Measurements from ENCODE around the gene OBI1. TPM values are rescaled to one million over a fixed set of nuclear protein-coding genes. Genes with fewer than 3 reads are reported as not detected.

OBI1 gene
- polyA plus RNA-seq, 5 donors = 16.0 to 27.5 (median 20.2) TPM

DNA sequence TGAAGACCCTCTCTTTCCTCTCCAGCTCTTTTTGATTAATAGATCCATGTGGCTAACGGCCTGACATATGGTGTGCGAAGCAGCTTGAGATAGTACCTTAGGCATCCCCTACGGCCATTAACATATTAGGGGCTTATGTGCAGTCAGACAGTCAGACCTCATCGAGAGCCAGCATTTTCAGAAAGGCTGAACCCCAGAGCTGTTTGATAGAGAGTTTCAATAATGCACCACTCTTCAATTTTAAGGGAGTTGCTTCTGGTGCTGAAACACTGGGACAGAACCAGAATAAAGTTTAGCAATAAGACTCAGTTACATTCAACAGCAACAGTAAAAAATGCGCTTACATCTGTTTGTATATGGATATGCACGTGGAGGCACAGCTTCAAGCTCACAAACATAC is 66.4 kb downstream of the OBI1 start:
- no peak for DNase-seq

DNA sequence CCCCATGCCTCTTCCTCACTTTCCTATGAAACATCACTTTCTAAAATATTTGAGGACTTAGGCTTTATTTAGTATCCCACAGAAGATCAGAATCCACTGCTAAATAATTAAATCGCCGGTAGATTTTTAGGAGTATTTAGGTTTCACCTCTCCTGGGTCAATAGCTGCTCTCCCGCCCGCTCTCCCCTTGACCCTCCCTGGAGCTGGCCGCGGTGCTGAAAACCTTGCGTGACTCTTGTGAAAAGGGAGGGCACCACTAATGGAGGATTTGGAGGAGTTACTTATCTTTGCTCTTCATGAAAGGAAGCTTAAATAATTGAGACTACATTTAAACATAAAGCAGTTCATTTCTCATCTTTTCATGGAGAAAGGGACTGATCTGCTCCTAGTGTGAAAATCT is 69.7 kb downstream of the OBI1 start:
- no peak for DNase-seq

DNA sequence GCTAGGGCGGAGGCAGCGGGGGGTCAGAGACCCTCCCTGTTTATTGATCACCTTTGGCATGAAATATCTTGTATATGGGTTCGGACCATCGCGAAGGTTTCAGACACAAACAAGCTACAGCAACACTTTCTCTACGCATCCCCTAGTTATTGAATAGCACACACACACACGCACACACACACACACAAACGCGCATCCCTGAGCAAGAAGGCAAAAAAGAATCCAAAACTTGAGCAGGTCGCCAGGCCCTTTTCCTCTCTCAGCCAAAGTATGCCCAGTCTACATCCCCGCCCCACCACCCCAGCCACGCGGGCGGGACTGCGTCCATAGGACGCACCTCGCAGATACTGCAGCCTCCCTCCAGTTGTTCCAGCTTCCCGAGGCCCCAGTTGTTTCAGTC is 71.6 kb downstream of the OBI1 start:
- no peak for DNase-seq

DNA sequence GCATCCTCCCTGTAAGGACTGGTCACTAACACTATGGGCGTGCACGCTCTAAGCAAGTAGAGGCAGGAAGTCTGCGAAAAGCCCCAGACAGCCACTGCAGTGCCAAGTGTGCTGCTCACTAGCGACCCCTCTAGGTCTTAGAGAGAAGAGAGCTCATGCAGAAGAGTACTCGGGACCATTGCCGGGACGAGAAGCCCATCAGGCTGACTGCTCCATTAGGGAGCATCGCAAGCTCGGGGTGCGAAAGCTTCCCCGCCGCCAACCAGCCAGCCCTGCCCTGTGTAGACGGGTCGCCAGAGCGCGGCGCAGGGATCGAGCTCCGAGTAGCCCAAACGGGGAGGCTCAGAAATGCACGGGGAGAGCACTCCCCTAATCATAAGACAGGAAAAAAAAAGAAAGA is 72.2 kb downstream of the OBI1 start:
- DNase-seq = no peak

DNA sequence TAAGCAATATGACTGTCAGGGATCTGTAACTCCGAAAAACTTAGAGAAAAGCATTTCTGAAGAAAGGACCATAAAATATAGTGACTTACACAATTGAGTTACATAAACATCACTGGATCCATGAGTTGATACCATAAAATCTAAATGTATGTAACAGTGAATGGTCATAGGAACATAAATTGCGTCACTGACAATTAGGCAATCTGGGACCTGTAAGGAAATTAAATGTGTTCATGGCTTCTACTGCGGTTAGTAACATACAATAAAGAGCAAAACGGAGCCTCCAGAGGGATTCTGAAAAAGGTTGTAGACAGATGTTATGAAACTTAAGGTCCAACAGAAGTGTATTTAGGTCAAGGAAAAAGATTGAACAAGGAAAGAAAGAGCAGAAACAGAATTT is 82.7 kb downstream of the OBI1 start:
- no peak for DNase-seq

DNA sequence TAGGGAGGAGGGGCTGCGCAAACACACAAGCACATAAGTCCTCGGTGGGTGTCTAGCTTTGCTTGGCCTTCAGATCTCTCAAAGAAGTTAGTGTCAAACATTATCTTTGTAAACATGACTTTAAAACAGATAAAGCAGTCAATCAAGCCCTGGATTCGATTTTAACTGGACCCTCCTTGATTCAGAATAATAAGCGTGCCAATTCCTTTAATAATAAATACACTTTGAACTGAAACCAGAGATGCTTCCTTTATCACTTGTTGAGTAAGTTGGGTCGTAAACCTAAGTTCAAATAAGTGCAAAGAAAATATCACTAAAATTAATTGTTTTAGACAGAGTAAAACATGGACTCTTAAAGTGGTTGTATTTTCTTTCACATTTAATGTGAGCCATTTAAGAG is 86.5 kb downstream of the OBI1 start:
- DNase-seq = no peak

DNA sequence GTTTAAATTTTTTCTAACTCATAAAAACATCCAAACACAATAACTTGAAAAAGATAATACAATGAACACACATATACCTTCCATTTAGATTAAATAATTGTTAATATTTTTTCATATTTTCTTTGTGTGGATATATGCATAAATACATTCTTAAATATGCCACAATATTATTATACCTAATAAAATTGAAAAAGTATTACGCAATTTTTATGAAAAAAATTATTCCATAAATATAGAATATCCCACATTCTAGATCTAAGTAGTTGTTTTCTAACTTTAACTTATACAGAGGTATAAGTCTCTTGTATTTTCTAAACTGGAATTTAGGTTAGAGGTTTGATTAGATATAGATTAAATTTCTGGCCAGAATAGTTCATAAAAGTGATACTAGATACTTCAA is 89.9 kb downstream of the OBI1 start:
- DNase-seq = no peak

DNA sequence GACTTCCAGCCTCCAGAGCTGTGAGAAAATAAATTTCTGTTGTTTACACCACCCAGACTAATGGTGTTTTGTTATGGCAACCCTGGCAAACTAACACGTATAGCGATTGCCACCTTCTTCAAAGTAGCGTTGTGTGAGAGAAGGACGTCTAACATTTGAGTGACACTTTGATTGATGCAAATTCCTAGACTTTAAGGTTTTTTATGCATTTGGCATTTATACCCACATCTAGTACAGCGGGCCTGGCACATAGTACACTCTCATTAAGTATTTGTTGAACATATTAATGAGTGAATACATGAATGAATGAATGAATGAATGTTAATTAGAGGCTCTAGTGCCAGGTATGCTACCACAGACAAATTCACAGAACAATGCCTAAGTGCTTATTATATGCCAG is 92.3 kb downstream of the OBI1 start:
- no peak for DNase-seq

Other genes starting within 250 kb of the OBI1 start
- under 1 TPM; 0.07 to 0.44 (median 0.15) TPM for gene POU4F1, start 55.6 kb downstream of the OBI1 start, polyA plus RNA-seq (ENCODE audit: insufficient read depth in 1 of 5, insufficient read length in 5 of 5, low replicate concordance in 1 of 5)